H1 (cell line): Measurements from ENCODE around the gene PKD1. TPM values are rescaled to one million over a fixed set of nuclear protein-coding genes. Genes with fewer than 3 reads are reported as not detected.
A peak's percentile ranks its signal among the peaks of the same experiment; 100 is the strongest.

Experiments used
- CTCF ChIA-PET: fragments of 300-600 bp; sonication (Branson Sonifier 250); formaldehyde crosslinking; loops from one replicate; lab custom pipeline; 2021; ENCODE audit not compliant: partially characterized antibody; lab: Charles Lee
- POLR2A ChIA-PET: fragments of 300-600 bp; sonication (Branson Sonifier 250); formaldehyde crosslinking; loops from one replicate; lab custom pipeline; 2021; ENCODE audit warnings: inconsistent platforms; ENCODE audit not compliant: partially characterized antibody; lab: Charles Lee
- DNase-seq, 2 experiments: peaks; one replicate each; pipeline versions ENCODE4 v3.0.0 to v3.0.0-alpha.2; 2010 to 2022; ENCODE audit warnings: low spot score in 2 of 2, low read depth in 1 of 2, mixed read lengths in 1 of 2
- FAIRE-seq: peaks from 2 replicates; lab custom pipeline; 2011; peaks lifted over from hg19 to GRCh38; lab: Jason Lieb, UNC
- H2AFZ ChIP-seq: 2 replicates; pipeline ENCODE4 v1.8.1; 2012; ENCODE audit warnings: low read length, inconsistent platforms
- H2AK5ac ChIP-seq: 2 replicates; pipeline ENCODE4 v1.6.1; 2013; ENCODE audit warnings: low read depth, low read length
- H2BK120ac ChIP-seq: replicated peaks from 2 replicates; pipeline ENCODE3; 2013; ENCODE audit warnings: low read depth, low read length, inconsistent platforms
- H2BK12ac ChIP-seq: 2 replicates; pipeline ENCODE4 v1.6.1; 2013; ENCODE audit warnings: low read depth, low read length
- H2BK15ac ChIP-seq: 2 replicates; pipeline ENCODE4 v1.6.1; 2013; ENCODE audit warnings: low read length
- H2BK20ac ChIP-seq: 2 replicates; pipeline ENCODE4 v1.6.1; 2013; ENCODE audit warnings: low read length
- H2BK5ac ChIP-seq: 2 replicates; pipeline ENCODE4 v1.6.1; 2013; ENCODE audit warnings: low read depth, low read length
- H3K14ac ChIP-seq: 2 replicates; pipeline ENCODE4 v1.6.1; 2013; ENCODE audit warnings: inconsistent platforms; ENCODE audit not compliant: insufficient read length
- H3K18ac ChIP-seq: 2 replicates; pipeline ENCODE4 v1.6.1; 2013; ENCODE audit warnings: low read length; ENCODE audit errors: extremely low read depth
- H3K23ac ChIP-seq: 2 replicates; pipeline ENCODE4 v1.6.1; 2013; ENCODE audit warnings: inconsistent platforms; ENCODE audit not compliant: insufficient read length
- H3K23me2 ChIP-seq: 2 replicates; pipeline ENCODE4 v1.6.1; 2013; ENCODE audit warnings: low read depth, low read length
- H3K27ac ChIP-seq: 2 replicates; pipeline ENCODE4 v1.6.1; 2011; ENCODE audit warnings: low read depth, low read length, inconsistent platforms
- H3K27me3 ChIP-seq, 4 experiments: replicated peaks in 1 of 4; 1 replicate in 1 of 4; 2 replicates in 3 of 4; pipeline versions ENCODE4 v1.6.1 to v1.8.1; 2011 to 2013; ENCODE audit warnings: low read length in 3 of 4, mild to moderate bottlenecking in 3 of 4, inconsistent platforms in 2 of 4, mixed read lengths in 2 of 4, moderate library complexity in 1 of 4; ENCODE audit not compliant: control insufficient read depth in 3 of 4, insufficient read depth in 3 of 4; ENCODE audit errors: extremely low read depth in 1 of 4
- H3K36me3 ChIP-seq, 4 experiments: 2 replicates each; pipeline versions ENCODE4 v1.6.1 to v1.8.1; 2011 to 2013; ENCODE audit warnings: mild to moderate bottlenecking in 4 of 4, low read length in 3 of 4, moderate library complexity in 2 of 4, control low read depth in 1 of 4, inconsistent platforms in 1 of 4; ENCODE audit not compliant: insufficient read depth in 4 of 4, control insufficient read depth in 2 of 4
- H3K4ac ChIP-seq: replicated peaks from 2 replicates; pipeline ENCODE3; 2013; ENCODE audit warnings: low read length, low read depth, mixed read lengths, inconsistent platforms; ENCODE audit not compliant: insufficient read length
- H3K4me1 ChIP-seq, 4 experiments: replicated peaks in 1 of 4; 1 replicate in 1 of 4; 2 replicates in 3 of 4; pipeline versions ENCODE4 v1.6.1 to v1.8.1; 2011 to 2013; ENCODE audit warnings: low read length in 3 of 4, inconsistent platforms in 2 of 4, mixed read lengths in 1 of 4; ENCODE audit not compliant: insufficient read depth in 4 of 4, control insufficient read depth in 3 of 4
- H3K4me2 ChIP-seq, 2 experiments: 2 replicates each; pipeline versions ENCODE4 v1.6.1 to v1.8.1; 2011 to 2013; ENCODE audit warnings: low read depth in 2 of 2, low read length in 2 of 2, control low read depth in 1 of 2, inconsistent platforms in 1 of 2, mild to moderate bottlenecking in 1 of 2; ENCODE audit not compliant: insufficient read depth in 1 of 2
- H3K4me3 ChIP-seq, 4 experiments: fragments of 200-600, 300-600 bp in 1 of 4; sonication (generic), shearing (Covaris generic), sonication (Bioruptor Twin) in 1 of 4; 2 replicates each; pipeline versions ENCODE4 v1.5.1 to v1.8.1; 2011 to 2016; ENCODE audit warnings: low read length in 4 of 4, low read depth in 3 of 4, control low read depth in 2 of 4, inconsistent platforms in 2 of 4, mild to moderate bottlenecking in 2 of 4, mixed read lengths in 1 of 4, moderate library complexity in 1 of 4; ENCODE audit not compliant: insufficient read depth in 2 of 4; ENCODE audit errors: extremely low read depth in 1 of 4
- H3K56ac ChIP-seq: replicated peaks from 2 replicates; pipeline ENCODE3; 2013; ENCODE audit warnings: low read depth, mild to moderate bottlenecking, mixed read lengths, low read length, inconsistent platforms; ENCODE audit not compliant: insufficient read length
- H3K79me1 ChIP-seq: 2 replicates; pipeline ENCODE4 v1.6.1; 2013; ENCODE audit warnings: low read depth, low read length, control low read depth
- H3K79me2 ChIP-seq, 2 experiments: 2 replicates each; pipeline versions ENCODE4 v1.6.1 to v1.8.1; 2012 to 2013; ENCODE audit warnings: low read length in 2 of 2, mild to moderate bottlenecking in 2 of 2, inconsistent platforms in 1 of 2; ENCODE audit not compliant: insufficient read depth in 2 of 2, control insufficient read depth in 1 of 2
- H3K9ac ChIP-seq, 4 experiments: replicated peaks in 1 of 4; 1 replicate in 1 of 4; 2 replicates in 3 of 4; pipeline versions ENCODE4 v1.6.1 to v1.8.1; 2011 to 2013; ENCODE audit warnings: low read depth in 3 of 4, low read length in 3 of 4, control low read depth in 2 of 4, mild to moderate bottlenecking in 2 of 4, moderate library complexity in 2 of 4, inconsistent platforms in 1 of 4; ENCODE audit errors: extremely low read depth in 1 of 4
- H3K9me3 ChIP-seq, 2 experiments: 2 replicates each; pipeline versions ENCODE4 v1.6.1 to v1.8.1; 2012 to 2013; ENCODE audit warnings: mild to moderate bottlenecking in 2 of 2, moderate library complexity in 2 of 2, control low read depth in 1 of 2, inconsistent platforms in 1 of 2, low read depth in 1 of 2, low read length in 1 of 2, mixed read lengths in 1 of 2; ENCODE audit not compliant: insufficient read depth in 2 of 2
- H4K20me1 ChIP-seq, 2 experiments: replicated peaks in 1 of 2; 2 replicates each; pipeline versions ENCODE3 to v1.8.1; 2011 to 2013; ENCODE audit warnings: inconsistent platforms in 2 of 2, low read length in 2 of 2, mild to moderate bottlenecking in 1 of 2; ENCODE audit not compliant: insufficient read depth in 2 of 2, control insufficient read depth in 1 of 2
- H4K5ac ChIP-seq: 2 replicates; pipeline ENCODE4 v1.6.1; 2013; ENCODE audit warnings: low read length, low read depth, mixed read lengths, inconsistent platforms; ENCODE audit not compliant: insufficient read length
- H4K8ac ChIP-seq: 2 replicates; pipeline ENCODE4 v1.8.0; 2013; ENCODE audit warnings: mild to moderate bottlenecking, moderate library complexity, low read length, inconsistent platforms; ENCODE audit not compliant: insufficient read depth; ENCODE audit errors: extremely low read depth
- H4K91ac ChIP-seq: replicated peaks from 2 replicates; pipeline ENCODE3; 2013; ENCODE audit warnings: low read length, mixed read lengths, inconsistent platforms; ENCODE audit not compliant: insufficient read length
- ATF3 ChIP-seq: IDR thresholded peaks from 2 replicates; pipeline ENCODE4 v1.6.1; 2011; ENCODE audit warnings: low read depth, mild to moderate bottlenecking, low read length; ENCODE audit not compliant: insufficient read depth
- BACH1 ChIP-seq: IDR thresholded peaks from 2 replicates; pipeline ENCODE4 v1.6.1; 2012; ENCODE audit warnings: low read length, improper control_type of control experiment
- E2F6 ChIP-seq: IDR thresholded peaks from 2 replicates; pipeline ENCODE4 v1.6.1; 2012; ENCODE audit warnings: inconsistent platforms
- WGBS, 2 experiments: shearing (Covaris generic) in 1 of 2; methylation state at CpG; one replicate each; pipeline versions ENCODE4 v1.1.6 to v1.1.7; 2013 to 2015; ENCODE audit warnings: low lambda C conversion rate in 2 of 2, mixed read lengths in 2 of 2, inconsistent platforms in 1 of 2, low coverage in 1 of 2, missing lambda C conversion rate in 1 of 2; ENCODE audit not compliant: insufficient replicate concordance in 2 of 2, insufficient coverage in 1 of 2, insufficient read length in 1 of 2; ENCODE audit errors: extremely low coverage in 1 of 2, missing lambda C conversion rate in 1 of 2; 5-methylcytosine and 5-hydroxymethylcytosine counted together
- polyA plus RNA-seq, 7 experiments: library from polyadenylated mRNA; depleted of rRNA in 3 of 7; stranded (reverse) in 5 of 7; unstranded in 2 of 7; fragments of >200 nt in 5 of 7; fragments of 200-250 nt in 2 of 7; gene quantifications; 1 replicate in 5 of 7; 2 replicates in 1 of 7; 4 replicates in 1 of 7; pipeline versions ENCODE4 v1.2.1 to v1.2.3, GENCODE V29; 2011 to 2013; ENCODE audit warnings: missing spikeins in 2 of 7, mixed read lengths in 2 of 7
- total RNA-seq: library from RNA; stranded (reverse); fragmentation: NEBNext Ultra II Directional; extraction: Animal tissue kit (Norgen Biotek cat#: 25700); gene quantifications from 2 replicates; pipeline ENCODE4 v1.2.1, GENCODE V29; 2021

PKD1 gene
- total and polyA plus RNA-seq, 2 of the 8 experiments (the other 6 are each of a cell fraction or from before 2014, with no cell fraction given): 40.6 to 52.7 TPM

GRCh38 chr16:2045965-2046892 is 89.5 kb downstream of the PKD1 start:
- no peak overlapping the region for H3K14ac ChIP-seq
- H2BK15ac ChIP-seq: no peak overlapping the region
- peaks cover 0 to 3% (median 1%) of the 10 kb centered on the region in 4 experiments; a peak in 2 of 8 replicates for H3K36me3 ChIP-seq
- no peaks in the 10 kb centered on the region for H3K9me3 ChIP-seq
- no peak overlapping the region for H2BK12ac ChIP-seq
- DNase-seq (no peak), FAIRE-seq (no peak)
- H3K23ac ChIP-seq: no peak overlapping the region
- no peak overlapping the region for H2BK5ac ChIP-seq
- no peak overlapping the region for H4K5ac ChIP-seq
- H3K18ac ChIP-seq: no peak overlapping the region
- no peak overlapping the region for H4K91ac ChIP-seq
- H4K20me1 ChIP-seq: peaks cover 0 to 5% of the 10 kb centered on the region in 2 experiments
- H3K27ac ChIP-seq: no peak overlapping the region
- H3K4me2 ChIP-seq: peak overlapping the region; percentile 68 to 81
- H3K4ac ChIP-seq: no peak overlapping the region
- peaks cover 0 to 11% of the 10 kb centered on the region in 2 experiments; a peak in 1 of 4 replicates for H3K79me2 ChIP-seq
- H2AFZ ChIP-seq: no peak overlapping the region
- H2BK120ac ChIP-seq: no peak overlapping the region
- no peak overlapping the region for H3K9ac ChIP-seq
- peak overlapping the region in 1 of 4 experiments; percentile 89; a peak in 2 of 8 replicates for H3K4me3 ChIP-seq
- no peak overlapping the region for H2BK20ac ChIP-seq
- H3K4me1 ChIP-seq: peaks cover 0 to 3% (median 1%) of the 10 kb centered on the region in 4 experiments; a peak in 3 of 7 replicates
- 93% methylated on average over 21 of the region's 21 CpGs; no CpG with 5 or more reads in 1 of the 2 experiments for WGBS, 2 experiments
- no peak overlapping the region for H2AK5ac ChIP-seq
- H3K27me3 ChIP-seq: no peaks in the 10 kb centered on the region; a peak in 1 of 7 replicates
- POLR2A ChIA-PET: interaction anchor here (0.7 to 4.2 kb wide), 6 partner anchors 9 to 127 kb away, joined by 3 to 38 read pairs (median 6); partner anchors contain the start of genes RPS2 and TRAF7
- H3K56ac ChIP-seq: no peak overlapping the region
- H3K23me2 ChIP-seq: peaks cover 10% of the 10 kb centered on the region
- CTCF ChIA-PET: interaction anchor here (0.7 to 5.3 kb wide), 12 partner anchors 9 to 157 kb away, joined by 3 to 32 read pairs (median 4); partner anchors contain the start of gene NHERF2
- peaks cover 7% of the 10 kb centered on the region; the same call in 1 of the 2 replicates for H3K79me1 ChIP-seq
- no peak overlapping the region for H4K8ac ChIP-seq
- TF ChIP-seq ATF3: no peak
- no peak for TF ChIP-seq BACH1
- TF ChIP-seq E2F6: no peak
